ENCODE measurements around the gene RPRD1B.

DNA sequence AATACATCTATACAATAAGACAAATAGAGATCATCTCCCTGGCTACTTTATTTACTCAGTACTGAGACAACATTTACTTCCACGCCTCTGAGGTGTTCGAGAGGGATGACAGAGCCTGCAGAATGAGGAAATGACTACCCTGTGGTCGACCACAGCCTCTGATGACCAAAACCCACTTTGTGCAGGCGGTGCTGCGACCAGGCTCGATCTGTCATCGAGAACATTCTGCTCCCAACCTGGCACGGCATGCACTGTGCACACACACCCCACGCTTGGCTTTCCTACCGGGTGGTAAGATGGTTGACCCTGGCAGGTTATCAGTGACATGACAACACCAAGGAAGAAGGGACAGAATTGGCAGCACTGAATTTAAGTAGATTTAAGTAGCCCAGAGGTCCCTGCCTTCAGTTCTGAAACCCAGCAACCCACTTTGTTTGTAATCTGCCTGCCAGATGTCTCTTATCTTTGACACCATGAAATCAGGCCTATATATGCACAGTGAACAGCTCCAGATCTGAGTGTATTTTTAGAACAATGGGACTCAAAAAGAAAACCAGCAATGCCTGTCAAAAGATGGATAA, 42.9 kb upstream of the RPRD1B start:
- TF ChIP-seq POLR2AphosphoS5 (IDR thresholded peaks at IDR 0.05): peak in 1 of 3 donors; percentile 26
- TF ChIP-seq, protein P1, sequence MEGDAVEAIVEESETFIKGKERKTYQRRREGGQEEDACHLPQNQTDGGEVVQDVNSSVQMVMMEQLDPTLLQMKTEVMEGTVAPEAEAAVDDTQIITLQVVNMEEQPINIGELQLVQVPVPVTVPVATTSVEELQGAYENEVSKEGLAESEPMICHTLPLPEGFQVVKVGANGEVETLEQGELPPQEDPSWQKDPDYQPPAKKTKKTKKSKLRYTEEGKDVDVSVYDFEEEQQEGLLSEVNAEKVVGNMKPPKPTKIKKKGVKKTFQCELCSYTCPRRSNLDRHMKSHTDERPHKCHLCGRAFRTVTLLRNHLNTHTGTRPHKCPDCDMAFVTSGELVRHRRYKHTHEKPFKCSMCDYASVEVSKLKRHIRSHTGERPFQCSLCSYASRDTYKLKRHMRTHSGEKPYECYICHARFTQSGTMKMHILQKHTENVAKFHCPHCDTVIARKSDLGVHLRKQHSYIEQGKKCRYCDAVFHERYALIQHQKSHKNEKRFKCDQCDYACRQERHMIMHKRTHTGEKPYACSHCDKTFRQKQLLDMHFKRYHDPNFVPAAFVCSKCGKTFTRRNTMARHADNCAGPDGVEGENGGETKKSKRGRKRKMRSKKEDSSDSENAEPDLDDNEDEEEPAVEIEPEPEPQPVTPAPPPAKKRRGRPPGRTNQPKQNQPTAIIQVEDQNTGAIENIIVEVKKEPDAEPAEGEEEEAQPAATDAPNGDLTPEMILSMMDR (IDR thresholded peaks at IDR 0.05): no peak
